ENCODE data around the gene GPR15LG.

Gene GPR15LG

DNA sequence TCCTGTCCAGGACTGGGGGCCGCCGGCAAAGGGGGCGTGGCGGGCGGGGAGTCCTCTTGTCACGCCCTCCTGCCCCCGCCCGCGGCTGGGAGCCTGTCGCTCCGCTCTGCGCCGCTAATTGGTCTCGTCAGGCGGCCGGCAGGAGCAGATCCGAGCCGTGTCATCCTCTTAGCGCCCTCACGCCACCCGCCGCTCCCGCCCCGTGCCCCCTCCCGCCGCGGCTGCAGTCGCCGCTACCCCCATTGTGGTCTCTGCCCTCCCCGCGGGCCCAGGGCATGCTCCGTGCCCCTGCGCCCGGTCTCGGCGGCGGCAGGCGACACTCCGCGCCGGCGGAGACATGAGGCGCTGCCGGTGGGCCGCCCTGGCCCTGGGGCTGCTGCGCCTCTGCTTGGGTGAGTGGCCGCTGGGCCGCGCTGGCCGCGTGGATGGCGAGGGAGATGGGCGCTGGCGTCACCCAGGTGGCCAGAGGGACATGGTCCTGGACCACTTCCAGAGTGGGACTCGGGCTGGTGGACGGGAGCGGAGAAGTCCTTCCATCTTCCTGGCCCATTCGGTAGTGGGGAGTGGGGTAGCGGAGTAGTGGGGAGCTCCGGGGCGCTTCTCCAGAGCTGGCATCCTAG lies 20.9 kb downstream of the GPR15LG start, which contains the start of gene CDHR1 (continued):
- TF ChIP-seq ZNF138 (tag by site-specific recombination; IDR thresholded peaks at IDR 0.05; ENCODE audit: borderline replicate concordance) (no peak), ZNF146 (tag by site-specific recombination; IDR thresholded peaks at IDR 0.05) (no peak), BCL11A (tag by site-specific recombination; IDR thresholded peaks at IDR 0.05; ENCODE audit: low read depth) (no peak), ZNF341 (tag by site-specific recombination; IDR thresholded peaks at IDR 0.05; ENCODE audit: low read depth) (peak; percentile 82), ZFHX2 (tag by site-specific recombination; conservative IDR thresholded peaks at IDR 0.05) (peak; percentile 28; the same call in 1 of the 2 replicates), ZBTB8A (tag by site-specific recombination; IDR thresholded peaks at IDR 0.05) (peak; percentile 34; the same call in 1 of the 2 replicates), ZNF596 (tag by site-specific recombination; IDR thresholded peaks at IDR 0.05) (no peak), ZNF514 (tag by site-specific recombination; IDR thresholded peaks at IDR 0.05) (no peak), ZNF785 (tag by site-specific recombination; IDR thresholded peaks at IDR 0.05) (no peak), ZNF629 (tag by site-specific recombination; IDR thresholded peaks at IDR 0.05) (no peak), ZNF114 (tag by site-specific recombination; IDR thresholded peaks at IDR 0.05) (no peak), ZIC2 (tag by site-specific recombination; IDR thresholded peaks at IDR 0.05) (no peak), ZNF311 (tag by site-specific recombination; IDR thresholded peaks at IDR 0.05; ENCODE audit: borderline replicate concordance) (no peak), KLF10 (tag by site-specific recombination; IDR thresholded peaks at IDR 0.05) (no peak), GLIS2 (tag by site-specific recombination; IDR thresholded peaks at IDR 0.05) (peak; percentile 48; the same call in 1 of the 2 replicates), HOXD13 (CRISPR knock-in tag; IDR thresholded peaks at IDR 0.05; ENCODE audit: borderline replicate concordance) (no peak), ZNF202 (tag by site-specific recombination; IDR thresholded peaks at IDR 0.05; ENCODE audit: borderline replicate concordance) (no peak), KLF9 (tag by site-specific recombination; IDR thresholded peaks at IDR 0.05; ENCODE audit: low read depth) (peak; percentile 87), ZNF548 (tag by site-specific recombination; IDR thresholded peaks at IDR 0.05) (no peak), KLF1 (tag by site-specific recombination; IDR thresholded peaks at IDR 0.05) (peak; percentile 71), ZEB2 (tag by site-specific recombination; IDR thresholded peaks at IDR 0.05) (no peak), YY1 (tag by site-specific recombination; IDR thresholded peaks at IDR 0.05) (no peak), ZNF571 (tag by site-specific recombination; IDR thresholded peaks at IDR 0.05) (no peak), ZNF302 (tag by site-specific recombination; IDR thresholded peaks at IDR 0.05; ENCODE audit: low read depth) (no peak), ZNF157 (tag by site-specific recombination; IDR thresholded peaks at IDR 0.05) (no peak), SP2 (tag by site-specific recombination; IDR thresholded peaks at IDR 0.05) (peak; percentile 49), ZNF837 (tag by site-specific recombination; IDR thresholded peaks at IDR 0.05) (no peak), ZNF292 (tag by site-specific recombination; IDR thresholded peaks at IDR 0.05; ENCODE audit: borderline replicate concordance, low read depth) (no peak)
- TF ChIP-seq, protein P1, sequence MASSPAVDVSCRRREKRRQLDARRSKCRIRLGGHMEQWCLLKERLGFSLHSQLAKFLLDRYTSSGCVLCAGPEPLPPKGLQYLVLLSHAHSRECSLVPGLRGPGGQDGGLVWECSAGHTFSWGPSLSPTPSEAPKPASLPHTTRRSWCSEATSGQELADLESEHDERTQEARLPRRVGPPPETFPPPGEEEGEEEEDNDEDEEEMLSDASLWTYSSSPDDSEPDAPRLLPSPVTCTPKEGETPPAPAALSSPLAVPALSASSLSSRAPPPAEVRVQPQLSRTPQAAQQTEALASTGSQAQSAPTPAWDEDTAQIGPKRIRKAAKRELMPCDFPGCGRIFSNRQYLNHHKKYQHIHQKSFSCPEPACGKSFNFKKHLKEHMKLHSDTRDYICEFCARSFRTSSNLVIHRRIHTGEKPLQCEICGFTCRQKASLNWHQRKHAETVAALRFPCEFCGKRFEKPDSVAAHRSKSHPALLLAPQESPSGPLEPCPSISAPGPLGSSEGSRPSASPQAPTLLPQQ (tag by site-specific recombination; IDR thresholded peaks at IDR 0.05): no peak
- TF ChIP-seq, protein P2, sequence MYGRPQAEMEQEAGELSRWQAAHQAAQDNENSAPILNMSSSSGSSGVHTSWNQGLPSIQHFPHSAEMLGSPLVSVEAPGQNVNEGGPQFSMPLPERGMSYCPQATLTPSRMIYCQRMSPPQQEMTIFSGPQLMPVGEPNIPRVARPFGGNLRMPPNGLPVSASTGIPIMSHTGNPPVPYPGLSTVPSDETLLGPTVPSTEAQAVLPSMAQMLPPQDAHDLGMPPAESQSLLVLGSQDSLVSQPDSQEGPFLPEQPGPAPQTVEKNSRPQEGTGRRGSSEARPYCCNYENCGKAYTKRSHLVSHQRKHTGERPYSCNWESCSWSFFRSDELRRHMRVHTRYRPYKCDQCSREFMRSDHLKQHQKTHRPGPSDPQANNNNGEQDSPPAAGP (tag by site-specific recombination; IDR thresholded peaks at IDR 0.05): no peak
- TF ChIP-seq, protein P3, sequence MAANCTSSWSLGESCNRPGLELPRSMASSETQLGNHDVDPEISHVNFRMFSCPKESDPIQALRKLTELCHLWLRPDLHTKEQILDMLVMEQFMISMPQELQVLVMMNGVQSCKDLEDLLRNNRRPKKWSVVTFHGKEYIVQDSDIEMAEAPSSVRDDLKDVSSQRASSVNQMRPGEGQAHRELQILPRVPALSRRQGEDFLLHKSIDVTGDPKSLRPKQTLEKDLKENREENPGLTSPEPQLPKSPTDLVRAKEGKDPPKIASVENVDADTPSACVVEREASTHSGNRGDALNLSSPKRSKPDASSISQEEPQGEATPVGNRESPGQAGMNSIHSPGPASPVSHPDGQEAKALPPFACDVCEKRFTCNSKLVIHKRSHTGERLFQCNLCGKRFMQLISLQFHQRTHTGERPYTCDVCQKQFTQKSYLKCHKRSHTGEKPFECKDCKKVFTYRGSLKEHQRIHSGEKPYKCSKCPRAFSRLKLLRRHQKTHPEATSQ (tag by site-specific recombination; IDR thresholded peaks at IDR 0.05): no peak
- TF ChIP-seq, protein P4, sequence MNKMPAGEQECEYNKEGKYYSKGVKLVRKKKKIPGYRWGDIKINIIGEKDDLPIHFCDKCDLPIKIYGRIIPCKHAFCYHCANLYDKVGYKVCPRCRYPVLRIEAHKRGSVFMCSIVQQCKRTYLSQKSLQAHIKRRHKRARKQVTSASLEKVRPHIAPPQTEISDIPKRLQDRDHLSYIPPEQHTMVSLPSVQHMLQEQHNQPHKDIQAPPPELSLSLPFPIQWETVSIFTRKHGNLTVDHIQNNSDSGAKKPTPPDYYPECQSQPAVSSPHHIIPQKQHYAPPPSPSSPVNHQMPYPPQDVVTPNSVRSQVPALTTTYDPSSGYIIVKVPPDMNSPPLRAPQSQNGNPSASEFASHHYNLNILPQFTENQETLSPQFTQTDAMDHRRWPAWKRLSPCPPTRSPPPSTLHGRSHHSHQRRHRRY (tag by site-specific recombination; IDR thresholded peaks at IDR 0.05): no peak
- TF ChIP-seq, protein P5, sequence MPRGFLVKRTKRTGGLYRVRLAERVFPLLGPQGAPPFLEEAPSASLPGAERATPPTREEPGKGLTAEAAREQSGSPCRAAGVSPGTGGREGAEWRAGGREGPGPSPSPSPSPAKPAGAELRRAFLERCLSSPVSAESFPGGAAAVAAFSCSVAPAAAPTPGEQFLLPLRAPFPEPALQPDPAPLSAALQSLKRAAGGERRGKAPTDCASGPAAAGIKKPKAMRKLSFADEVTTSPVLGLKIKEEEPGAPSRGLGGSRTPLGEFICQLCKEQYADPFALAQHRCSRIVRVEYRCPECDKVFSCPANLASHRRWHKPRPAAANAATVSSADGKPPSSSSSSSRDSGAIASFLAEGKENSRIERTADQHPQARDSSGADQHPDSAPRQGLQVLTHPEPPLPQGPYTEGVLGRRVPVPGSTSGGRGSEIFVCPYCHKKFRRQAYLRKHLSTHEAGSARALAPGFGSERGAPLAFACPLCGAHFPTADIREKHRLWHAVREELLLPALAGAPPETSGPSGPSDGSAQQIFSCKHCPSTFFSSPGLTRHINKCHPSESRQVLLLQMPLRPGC (tag by site-specific recombination; IDR thresholded peaks at IDR 0.05): no peak
- TF ChIP-seq, protein P6, sequence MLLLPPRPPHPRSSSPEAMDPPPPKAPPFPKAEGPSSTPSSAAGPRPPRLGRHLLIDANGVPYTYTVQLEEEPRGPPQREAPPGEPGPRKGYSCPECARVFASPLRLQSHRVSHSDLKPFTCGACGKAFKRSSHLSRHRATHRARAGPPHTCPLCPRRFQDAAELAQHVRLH (tag by site-specific recombination; IDR thresholded peaks at IDR 0.05): no peak

Data from HEK293 (cell line).